LNCAP (cell line): ENCODE data around the gene PHACTR1.

ENCODE experiments used
- TF ChIP-seq, protein P1 (sequence below): fragments of 450-650 bp; IDR thresholded peaks from 2 replicates; pipeline ENCODE4 v1.5.1; 2017; ENCODE audit warnings: mild to moderate bottlenecking

The PHACTR1 gene

DNA sequence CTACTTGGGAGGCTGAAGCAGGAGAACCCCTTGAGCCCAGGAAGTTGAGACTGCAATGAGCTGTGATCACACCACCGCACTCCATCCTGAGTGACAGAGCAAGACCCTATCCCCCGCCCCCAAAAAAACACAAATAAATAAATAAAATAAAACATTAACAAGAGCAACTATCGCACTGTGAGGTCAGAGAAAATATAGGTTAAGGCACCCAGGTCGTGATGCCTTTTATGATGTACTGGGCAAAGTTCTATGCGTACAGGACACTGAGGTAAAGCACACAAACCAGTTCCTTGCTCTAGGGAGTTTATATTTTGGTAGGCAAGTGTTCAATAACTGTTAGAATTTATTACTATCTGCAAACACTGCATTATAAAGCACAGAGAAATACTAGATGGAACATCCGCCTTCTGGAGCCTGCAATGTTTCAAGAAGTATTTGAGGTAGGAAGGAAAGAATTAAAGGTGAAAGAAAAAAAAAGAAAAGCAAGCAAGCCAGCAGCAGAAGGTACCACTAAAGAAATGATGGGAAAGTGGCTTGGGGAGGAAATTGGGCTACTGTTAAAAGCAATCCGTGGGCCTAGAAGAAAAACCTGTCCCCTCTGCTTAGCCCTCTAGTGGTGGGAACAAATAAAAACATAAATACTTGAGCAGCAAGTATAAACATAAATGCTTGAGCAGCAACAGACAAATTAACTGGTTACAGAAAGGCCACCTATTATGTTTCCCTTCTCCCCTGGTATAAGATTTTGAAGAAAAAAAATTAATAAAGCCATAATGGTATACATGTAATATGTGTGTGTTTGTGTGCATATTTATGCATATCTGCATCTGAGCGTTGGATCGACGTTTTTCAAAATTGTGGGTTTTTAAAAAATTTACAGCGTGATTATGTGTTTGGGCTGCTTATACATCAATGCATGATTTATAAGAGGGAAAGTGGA lies 128.0 kb downstream of the PHACTR1 start:
- TF ChIP-seq, protein P1, sequence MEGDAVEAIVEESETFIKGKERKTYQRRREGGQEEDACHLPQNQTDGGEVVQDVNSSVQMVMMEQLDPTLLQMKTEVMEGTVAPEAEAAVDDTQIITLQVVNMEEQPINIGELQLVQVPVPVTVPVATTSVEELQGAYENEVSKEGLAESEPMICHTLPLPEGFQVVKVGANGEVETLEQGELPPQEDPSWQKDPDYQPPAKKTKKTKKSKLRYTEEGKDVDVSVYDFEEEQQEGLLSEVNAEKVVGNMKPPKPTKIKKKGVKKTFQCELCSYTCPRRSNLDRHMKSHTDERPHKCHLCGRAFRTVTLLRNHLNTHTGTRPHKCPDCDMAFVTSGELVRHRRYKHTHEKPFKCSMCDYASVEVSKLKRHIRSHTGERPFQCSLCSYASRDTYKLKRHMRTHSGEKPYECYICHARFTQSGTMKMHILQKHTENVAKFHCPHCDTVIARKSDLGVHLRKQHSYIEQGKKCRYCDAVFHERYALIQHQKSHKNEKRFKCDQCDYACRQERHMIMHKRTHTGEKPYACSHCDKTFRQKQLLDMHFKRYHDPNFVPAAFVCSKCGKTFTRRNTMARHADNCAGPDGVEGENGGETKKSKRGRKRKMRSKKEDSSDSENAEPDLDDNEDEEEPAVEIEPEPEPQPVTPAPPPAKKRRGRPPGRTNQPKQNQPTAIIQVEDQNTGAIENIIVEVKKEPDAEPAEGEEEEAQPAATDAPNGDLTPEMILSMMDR = peak; percentile 67

DNA sequence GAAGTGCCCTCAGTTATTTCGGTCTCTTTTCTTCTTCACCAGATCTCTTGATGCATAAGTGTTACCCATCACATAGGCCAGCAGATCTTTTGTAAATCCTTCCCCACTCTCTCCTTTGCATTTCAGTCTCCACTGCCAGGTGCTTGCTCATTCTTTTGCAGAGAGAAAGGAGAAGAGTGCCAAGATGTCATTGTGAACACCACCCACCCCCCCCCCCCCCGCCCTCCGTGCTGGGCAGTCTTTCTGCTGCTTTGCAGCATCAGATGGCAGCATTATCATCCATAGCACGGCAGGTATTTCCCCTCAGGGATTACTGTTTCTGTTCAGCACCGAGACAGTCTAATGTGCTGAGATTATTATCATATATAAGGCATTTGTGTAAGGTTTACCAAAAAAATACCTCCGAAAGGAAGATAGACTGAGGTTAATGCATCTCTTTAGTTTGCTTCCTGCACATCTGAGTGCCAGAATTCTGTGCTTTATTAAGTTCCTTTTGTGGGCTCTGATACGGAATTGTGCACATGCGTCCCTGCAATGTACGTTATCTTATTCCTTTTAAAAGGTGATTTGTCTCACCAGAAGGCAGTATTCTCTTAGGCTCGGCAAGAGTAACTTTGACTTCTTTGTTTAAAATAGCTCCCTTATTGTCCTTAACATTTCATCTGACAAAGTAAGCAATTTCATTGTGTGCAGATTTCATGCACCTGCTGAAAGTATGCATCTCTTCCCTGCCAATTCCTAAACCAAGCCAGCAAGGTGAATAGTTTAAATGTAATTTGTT lies 128.8 kb downstream of the PHACTR1 start:
- TF ChIP-seq, protein P1 = no peak

DNA sequence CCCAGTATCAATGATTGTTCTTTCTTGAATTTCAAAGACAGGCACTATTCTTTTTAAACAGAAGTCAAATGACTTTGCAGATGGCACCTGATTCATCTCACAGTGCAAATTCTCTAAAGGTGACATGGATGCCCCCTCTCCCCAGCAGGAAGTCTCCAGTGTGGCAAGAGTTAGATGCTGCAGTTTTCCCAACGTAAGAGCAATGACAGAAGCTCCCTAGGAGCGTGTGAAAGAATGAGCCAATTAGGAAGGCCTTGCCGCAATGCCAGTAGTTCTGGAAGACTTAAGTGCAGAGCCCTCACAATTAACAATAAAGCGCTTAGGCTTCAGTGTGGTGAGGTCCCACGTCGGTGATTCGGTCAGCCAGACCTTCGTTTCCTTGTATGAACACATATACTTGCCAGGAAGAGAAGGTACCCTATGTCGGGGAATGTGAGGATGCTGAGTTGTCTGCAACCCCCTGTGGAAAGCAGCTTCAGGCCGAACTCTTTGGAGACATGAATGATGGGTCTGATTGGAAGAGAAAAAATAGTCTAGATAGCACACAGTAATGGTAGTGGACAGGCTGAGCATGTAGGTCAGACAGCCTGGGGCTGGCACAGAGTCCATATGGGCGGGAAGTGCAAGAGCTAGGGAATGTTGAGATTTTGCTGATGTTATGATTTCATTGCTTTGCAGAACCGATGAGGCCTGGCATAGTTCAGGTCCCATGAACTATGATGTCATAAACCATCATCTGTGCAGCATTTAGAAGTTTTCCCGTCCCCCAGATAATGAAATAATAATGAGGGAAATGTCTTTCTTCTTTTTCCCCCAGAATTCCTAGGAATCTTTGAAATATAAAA lies 132.6 kb downstream of the PHACTR1 start:
- TF ChIP-seq, protein P1 = no peak

DNA sequence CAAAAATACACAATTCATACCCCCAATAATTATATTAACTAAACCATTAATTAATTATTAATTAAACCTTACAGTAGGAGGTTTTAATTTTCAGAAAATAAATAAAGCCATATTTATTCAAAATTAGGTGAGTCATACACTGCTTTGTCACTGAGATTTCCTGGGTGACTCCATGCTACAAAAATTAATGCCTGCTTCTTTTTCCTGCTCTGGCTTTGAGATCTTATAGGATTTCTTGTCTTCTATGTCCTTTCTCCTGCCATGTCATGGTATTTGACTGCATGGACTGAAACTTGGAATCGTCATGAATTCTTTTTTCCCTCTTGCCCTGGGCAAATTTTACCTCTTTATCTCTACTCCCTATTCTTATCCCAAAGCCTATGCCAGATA lies 133.2 kb downstream of the PHACTR1 start:
- TF ChIP-seq, protein P1 = no peak

DNA sequence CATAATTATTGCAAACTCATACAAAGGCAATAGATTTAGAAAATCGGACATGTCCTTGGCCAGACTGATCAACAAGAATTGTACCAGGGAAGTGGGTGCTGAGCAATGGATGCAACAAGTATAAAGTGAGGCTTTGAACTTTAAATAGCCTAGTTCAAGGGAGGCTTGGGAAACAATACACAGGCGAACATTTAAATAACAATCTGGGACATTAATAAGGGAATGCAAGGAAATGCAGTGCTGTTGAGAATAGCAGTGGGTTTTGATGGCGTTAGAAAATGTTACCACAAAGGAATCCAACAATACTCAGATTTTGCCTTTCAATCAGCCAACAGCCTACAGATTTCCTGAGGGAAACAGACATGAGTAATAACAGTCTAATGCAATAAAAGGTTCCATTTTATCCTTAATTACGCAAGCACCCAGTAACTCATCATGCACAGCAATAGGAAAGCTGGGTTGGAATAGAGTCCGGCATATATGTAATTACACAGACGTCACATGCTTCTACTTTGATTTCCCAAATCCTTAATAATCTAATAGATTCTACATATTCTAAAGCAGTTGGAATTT lies 134.6 kb downstream of the PHACTR1 start:
- TF ChIP-seq, protein P1 = no peak

DNA sequence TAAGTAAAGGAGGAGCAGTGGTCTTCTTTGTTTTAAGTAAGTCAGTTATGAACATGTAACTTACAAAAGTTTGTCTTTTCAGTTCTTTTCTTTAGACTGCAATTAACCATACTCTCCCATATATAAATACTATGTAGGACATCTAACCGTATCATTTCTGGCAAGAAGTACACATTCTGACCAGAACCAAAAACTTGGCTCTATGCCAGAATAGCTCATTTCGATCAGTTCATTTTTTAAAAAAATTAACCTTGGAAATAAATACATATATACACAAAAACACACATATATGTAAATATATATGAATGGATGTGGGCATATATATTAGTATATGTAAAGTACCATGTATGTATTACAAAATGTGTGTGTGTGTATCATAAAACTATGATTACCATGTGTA lies 145.0 kb downstream of the PHACTR1 start:
- TF ChIP-seq, protein P1 = no peak

DNA sequence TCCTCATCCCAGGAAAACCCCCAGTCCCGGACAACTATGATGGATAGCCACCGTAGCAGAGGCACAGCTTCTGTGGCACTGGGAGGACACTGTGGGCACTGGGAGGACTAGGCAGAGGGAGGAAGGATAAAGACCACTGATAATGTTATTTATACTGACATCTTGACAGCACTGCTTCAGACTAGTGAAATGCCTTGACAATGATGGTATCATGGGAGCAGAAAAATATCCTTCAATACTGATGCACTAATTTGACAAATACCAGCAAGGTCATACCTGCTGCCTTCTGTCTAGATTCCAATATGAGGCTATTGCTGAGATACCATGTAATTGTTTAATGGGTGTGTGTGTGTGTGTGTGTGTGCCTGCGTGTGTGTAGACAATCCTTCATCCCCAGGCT lies 148.6 kb downstream of the PHACTR1 start:
- TF ChIP-seq, protein P1 = no peak
